Lower leg skin (tissue), 3 donors: Measurements from ENCODE around the gene FAM167B.

Experiments used
- CTCF ChIP-seq, 3 donors: fragments of 450-650 bp; IDR thresholded peaks; one replicate each; pipeline ENCODE4 v1.5.1; 2016; ENCODE audit warnings: antibody characterized with exemption in 3 of 3, mild to moderate bottlenecking in 3 of 3, moderate library complexity in 2 of 3
- POLR2A ChIP-seq, 2 donors: fragments of 450-650 bp; IDR thresholded peaks; one replicate each; pipeline ENCODE4 v1.6.1; 2016 to 2017; ENCODE audit warnings: antibody characterized with exemption in 2 of 2, mild to moderate bottlenecking in 1 of 2, moderate library complexity in 1 of 2

- TF ChIP-seq CTCF (IDR thresholded peaks at IDR 0.05): peak in 1 of 3 donors; percentile 62
- no peak for TF ChIP-seq POLR2A (IDR thresholded peaks at IDR 0.05)
Observed at GRCh38 chr1:32247983-32248889, 1.2 kb downstream of the FAM167B start.
